Stimulated activated CD4-positive, alpha-beta T cell treated with anti-CD3 and anti-CD28 coated beads, Interleukin-1b, Interleukin-23, amount 100 ng/mL, for 24 hours (primary cell): ENCODE measurements around the gene RGMA.
"Not testable (repeated sequence)": the region's sequence is repeated elsewhere in the genome, so short reads cannot be mapped to it uniquely, and the experiment has no call there.

ENCODE experiments used
- DNase-seq, 4 experiments: peaks; one replicate each; pipeline ENCODE4 v3.0.0-alpha.2; 2020; ENCODE audit warnings: low read depth in 4 of 4, low spot score in 1 of 4

Gene RGMA

GRCh38 chr15:93035953-93036810 lies 52.8 kb downstream of the RGMA start:
- peak in 3 of 4 experiments; percentile 13 to 31 (median 25) for DNase-seq

DNA sequence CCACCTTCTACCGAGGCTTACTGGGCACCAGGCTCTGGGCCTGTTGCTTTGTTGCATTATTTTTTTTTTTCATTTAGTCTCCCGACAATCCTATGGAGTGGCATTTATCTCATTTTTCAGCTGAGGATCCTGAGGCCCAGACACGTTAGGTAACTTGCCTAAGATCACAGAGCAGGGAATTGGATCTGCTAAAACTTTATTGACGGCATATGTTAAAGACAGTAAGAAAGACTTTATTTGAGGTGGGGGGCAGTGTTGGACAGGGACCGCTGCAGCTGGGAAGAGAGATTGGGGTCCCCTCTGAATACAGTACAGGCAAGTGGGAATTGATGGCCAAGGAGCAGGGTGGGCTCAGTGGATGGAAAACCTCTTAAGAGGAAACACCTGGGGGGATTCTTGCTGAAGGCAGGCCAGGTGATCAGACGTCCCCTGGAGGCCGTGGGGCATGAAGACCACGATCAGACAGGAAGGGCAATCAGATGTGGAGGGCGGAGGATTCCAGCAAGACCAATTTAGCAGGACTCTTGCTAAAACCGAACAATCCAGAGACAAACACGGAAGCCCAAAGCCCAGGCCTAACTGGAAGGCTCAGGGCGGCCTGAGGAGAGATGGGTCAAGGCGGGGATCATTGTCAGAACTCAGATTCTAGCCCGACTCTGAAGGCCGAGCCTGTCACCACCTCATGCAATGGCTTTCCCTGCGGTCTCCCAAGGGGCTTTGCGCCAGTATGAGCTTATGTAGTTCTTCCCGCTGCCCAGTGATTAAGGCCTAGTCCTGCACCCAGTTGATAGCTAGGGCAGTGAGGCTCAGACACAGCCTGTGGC lies 53.7 kb downstream of the RGMA start:
- no peak for DNase-seq

GRCh38 chr15:93034512-93034911 lies 54.5 kb downstream of the RGMA start:
- DNase-seq, result no peak

- DNase-seq, result no peak
Measured at GRCh38 chr15:93033434-93034045, 55.5 kb downstream of the RGMA start.

GRCh38 chr15:93032515-93033206 lies 56.4 kb downstream of the RGMA start:
- not testable (repeated sequence) for DNase-seq

- not testable (repeated sequence) for DNase-seq
Measured at GRCh38 chr15:93031557-93032384, 57.2 kb downstream of the RGMA start.

- no peak for DNase-seq
Measured at GRCh38 chr15:93031103-93031464, 57.9 kb downstream of the RGMA start.

DNA sequence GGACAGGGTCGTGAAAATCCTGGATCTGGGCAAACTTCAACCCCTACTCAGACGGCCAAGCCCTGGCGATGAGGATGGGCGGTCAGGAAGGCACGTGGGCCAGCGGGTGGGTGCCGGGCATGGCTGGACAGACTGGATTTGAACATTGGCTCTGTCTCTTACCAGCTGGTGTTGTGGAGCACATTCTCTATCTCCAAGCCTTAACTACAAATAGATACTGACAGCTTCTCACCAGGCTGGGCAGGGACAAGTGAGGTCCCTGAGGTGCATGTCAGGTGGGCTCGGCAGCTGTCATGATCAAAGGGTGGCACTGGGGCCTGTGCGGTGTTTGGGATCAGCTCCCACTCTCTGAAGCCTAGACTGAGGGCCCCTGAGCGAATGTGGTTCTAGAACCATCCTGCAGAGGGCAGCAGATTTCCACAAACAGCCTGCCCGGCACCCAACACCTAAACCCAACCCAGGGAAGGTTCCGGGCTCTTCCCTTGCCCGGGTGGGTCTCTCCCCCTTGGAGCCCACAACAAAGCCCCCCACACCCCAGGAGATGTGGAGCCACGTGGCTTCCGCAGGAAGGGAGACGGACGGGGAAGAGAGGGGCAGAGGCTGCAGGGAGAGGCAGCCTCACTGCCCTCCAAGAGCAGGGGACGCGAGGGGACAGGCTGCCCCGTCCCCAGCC lies 58.4 kb downstream of the RGMA start:
- peak; percentile 28 to 45 (median 36) for DNase-seq

DNA sequence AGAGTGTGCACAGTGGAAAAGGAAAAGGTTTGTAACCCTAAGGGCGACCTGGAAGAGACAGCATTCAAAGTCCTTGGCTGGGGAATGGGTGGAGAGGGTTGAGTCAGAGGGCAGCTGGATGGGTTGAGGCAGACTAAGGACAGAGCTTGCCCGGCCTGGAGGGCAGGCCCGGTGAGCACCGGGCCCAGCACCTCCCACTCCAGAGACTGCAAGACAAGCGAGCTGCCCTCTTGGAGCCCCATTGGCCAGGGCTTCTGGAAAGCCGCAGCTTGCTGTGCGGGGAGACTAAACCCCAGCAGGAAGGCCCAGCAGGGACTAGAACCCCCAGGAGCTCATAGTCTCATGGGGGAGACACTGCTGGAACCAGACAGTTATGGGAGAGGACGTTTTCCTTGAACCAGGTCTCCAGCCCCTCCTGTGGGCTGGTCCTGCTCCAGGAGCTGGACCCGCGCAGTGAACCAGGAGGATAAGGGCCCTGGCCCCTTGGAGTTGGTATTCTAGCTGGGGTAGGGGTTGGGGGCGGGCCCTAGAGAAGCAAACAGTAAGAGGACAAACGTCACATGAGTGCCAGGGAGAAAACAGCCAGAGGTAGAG lies 59.1 kb downstream of the RGMA start:
- no peak for DNase-seq

DNA sequence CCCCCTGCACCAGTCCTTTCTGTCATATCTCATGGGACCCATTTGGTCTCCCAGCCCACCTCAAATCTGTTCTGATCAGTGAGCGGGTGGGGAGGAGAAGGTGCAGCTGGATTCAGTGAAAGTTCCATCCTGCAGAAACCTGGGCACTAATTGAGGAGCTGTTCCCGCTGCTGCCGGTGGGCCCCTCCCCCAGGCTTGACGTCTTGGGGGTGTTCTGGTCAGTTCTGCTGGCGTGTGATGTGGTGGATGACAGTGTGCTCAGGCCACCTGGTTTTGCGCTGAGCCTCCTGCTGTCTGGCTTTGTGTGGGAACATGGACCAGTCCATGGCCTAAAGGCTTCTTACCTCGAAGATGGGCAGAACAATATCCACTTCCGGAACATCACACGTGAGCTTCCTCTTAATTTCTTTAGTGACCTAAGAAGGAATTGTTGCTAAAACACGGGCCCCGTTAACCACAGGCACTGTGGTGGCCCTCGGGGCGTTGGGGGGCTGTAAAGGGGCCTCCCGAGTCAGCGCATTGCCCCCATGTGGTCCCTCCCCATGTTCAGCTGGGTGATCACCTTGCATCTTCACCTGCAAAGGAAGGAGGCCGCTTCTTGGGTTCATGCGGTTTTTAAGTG lies 59.7 kb downstream of the RGMA start:
- no peak for DNase-seq

DNA sequence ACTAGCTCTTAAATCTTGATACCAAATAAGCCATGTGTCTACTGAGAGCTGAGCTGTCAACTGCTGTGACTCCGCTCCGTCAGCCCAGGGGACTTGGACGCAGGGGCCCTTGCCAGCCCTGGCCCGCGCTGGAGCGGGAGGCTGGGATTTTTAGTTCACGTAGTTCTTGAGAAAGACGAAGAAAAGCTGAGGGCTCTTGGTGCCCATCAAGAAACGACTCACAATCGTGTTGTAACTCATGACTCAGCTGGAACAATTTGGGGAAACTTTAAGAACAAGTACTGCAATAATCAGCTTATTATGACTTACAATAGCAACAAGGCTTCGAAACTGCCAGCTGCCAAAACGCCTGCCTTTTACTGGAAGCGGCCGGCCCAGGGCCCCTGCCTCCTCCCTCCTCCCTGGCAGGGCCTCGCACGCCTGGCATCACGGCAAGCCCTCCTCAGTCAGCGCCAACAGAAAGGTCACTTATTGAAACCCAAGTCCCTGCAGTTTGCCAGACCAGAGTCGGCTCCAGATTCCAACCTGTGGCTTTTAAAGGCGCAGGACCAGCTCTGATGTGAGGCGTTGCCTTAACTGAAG lies 60.3 kb downstream of the RGMA start:
- DNase-seq, result no peak

GRCh38 chr15:93028111-93028631 lies 60.8 kb downstream of the RGMA start:
- no peak for DNase-seq

DNA sequence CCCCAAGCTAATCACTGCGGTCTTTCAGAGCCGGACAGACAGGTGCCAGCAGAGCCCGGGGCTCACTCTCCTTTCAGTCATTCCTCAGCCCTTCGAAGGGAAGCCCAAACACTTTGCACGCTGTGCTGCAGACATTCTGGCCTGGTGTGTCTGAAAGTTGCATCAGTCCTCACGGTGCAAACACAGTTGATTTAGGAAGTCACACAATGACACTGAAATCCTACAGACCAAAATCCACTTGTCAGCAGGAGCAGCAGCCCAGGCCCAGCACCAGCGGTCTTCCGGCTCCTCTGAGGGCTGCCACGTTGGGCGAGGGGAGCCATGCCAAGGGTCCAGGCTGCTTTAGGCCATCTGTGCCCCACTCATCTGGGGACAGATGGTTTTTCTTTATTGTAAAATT lies 61.6 kb downstream of the RGMA start:
- no peak for DNase-seq

DNA sequence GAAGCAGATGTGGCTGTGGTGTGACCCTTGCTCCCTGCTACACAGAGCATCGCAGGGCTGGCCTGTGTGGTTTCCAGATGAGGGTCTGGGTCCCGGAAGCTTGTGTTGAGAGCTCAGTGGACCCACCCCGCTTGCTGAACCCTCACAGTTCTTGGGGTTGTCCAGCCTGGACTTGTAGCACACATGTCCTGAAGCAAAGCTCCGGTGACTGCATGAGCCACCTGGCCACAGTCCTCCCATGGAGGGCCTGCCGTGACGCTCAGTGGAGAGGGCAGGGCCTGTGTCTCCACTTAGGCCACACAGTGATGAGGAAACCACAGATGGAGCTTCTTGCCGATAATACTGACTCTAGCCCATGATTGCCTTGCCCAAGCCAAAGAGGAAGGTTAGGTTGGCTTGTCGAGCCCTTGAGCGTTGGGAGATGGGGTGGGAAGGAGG lies 62.6 kb downstream of the RGMA start:
- DNase-seq, result no peak

- no peak for DNase-seq
Measured at GRCh38 chr15:93025625-93025982, 63.4 kb downstream of the RGMA start.

- no peak for DNase-seq
Measured at GRCh38 chr15:93024716-93025624, 64.0 kb downstream of the RGMA start.

DNA sequence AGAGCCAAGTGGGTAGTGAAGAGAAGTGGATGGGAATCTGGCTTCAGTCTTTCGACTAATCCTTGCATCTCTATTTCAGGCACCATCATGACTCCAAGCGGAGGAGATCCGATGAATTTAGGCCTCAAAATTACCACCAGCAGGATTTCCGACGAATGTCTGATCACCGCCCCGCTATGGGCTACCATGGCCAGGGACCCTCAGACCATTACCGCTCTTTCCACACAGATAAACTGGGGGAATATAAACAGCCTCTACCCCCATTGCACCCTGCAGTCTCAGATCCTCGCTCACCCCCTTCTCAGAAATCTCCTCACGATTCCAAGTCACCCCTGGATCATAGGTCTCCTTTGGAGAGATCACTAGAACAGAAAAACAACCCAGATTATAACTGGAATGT lies 64.7 kb downstream of the RGMA start:
- DNase-seq, result no peak
